Skeletal muscle satellite cell (primary cell): Measurements from ENCODE around the gene POR.

Experiments used
- H3K27me3 ChIP-seq: 2 replicates; pipeline ENCODE4 v1.7.0; 2013; ENCODE audit warnings: low read length; ENCODE audit not compliant: control insufficient read depth, insufficient read depth
- H3K36me3 ChIP-seq: 2 replicates; pipeline ENCODE4 v1.7.0; 2013; ENCODE audit warnings: mild to moderate bottlenecking, control low read depth, low read length; ENCODE audit not compliant: insufficient read depth
- H3K4me1 ChIP-seq: 2 replicates; pipeline ENCODE4 v1.7.0; 2013; ENCODE audit warnings: low read length; ENCODE audit not compliant: control insufficient read depth, insufficient read depth
- H3K4me2 ChIP-seq: 2 replicates; pipeline ENCODE4 v1.7.0; 2013; ENCODE audit warnings: mild to moderate bottlenecking, low read length
- H3K4me3 ChIP-seq: 2 replicates; pipeline ENCODE4 v1.7.0; 2013; ENCODE audit warnings: low read length
- H3K9ac ChIP-seq: 2 replicates; pipeline ENCODE4 v1.7.0; 2013; ENCODE audit warnings: mild to moderate bottlenecking, low read depth, low read length, moderate library complexity
- H3K9me3 ChIP-seq: replicated peaks from 2 replicates; pipeline ENCODE4 v1.7.0; 2013; ENCODE audit warnings: mild to moderate bottlenecking, control low read depth, low read length

POR gene

DNA sequence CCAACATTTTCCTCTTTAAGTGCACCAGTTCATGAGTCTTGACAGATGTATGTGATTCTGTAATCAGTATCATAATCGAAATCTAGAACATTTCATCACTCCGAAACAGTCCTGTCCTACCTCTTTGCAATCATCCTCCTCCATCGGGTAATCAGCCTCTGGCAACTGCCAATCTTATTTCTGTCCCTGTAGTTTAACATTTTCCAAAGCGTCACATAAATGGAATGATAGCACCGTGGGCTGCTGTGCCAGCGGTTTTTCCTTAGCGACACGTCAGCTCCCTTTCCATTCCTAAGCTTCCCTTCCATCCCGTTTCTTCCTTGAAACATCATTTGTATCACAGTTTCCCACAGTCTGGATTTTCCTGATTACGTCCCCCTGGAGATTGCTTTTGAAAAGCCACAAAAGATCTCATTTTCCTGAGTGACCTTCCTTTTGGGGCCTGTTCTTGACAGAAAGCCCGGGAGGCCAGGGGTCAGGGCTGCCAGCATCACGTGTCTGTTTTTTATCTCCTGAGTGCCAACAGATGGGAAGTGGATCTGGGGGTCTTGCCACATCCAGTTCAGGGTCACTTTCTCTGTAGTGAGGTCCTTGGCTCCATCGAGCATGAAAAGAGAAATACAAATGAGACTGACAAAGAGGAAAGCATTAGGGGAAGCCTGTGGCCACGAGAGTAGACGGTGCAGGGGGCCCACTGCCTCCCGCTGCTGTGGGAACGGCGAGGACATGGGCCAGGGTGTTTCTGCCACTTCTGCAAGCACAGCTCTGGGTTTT lies 47.8 kb downstream of the POR start:
- H3K9me3 ChIP-seq = no peaks in the 10 kb centered on the region
- peak overlapping the region; percentile 22 for H3K9ac ChIP-seq
- peaks cover 3% of the 10 kb centered on the region for H3K36me3 ChIP-seq
- H3K27me3 ChIP-seq = no peaks in the 10 kb centered on the region
- H3K4me3 ChIP-seq = no peak overlapping the region
- peaks cover 38% of the 10 kb centered on the region for H3K4me1 ChIP-seq
- peak overlapping the region; percentile 22 for H3K4me2 ChIP-seq

DNA sequence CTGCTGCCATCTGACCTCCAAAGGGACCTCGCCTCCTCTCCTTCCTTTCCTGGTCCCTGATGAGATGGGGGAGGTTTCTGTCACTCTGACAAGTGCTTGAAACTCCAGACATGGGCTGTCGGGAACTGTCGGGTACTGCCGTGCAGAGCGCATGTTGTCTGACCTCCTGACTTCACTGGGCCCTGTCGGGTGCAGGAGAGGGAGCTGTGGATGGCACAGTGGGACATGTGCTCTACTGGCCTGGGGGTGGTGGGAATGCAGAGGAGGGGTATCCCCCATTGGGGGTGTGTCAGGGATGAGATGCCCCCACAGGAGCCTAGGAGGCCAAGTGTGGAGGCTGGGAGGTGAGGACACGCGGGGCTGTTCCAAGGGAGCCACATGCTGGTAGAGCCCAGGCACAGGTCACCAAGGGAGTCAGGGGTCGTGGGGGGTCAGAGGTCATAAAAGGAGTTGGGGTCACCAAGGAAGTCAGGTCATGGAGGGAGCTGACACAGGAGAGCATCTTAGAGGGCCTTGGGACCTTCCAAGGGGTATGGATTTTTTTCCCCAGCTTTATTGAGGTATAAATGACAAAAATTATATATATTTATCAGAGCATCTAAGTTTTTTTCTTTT lies 48.5 kb downstream of the POR start:
- Histone ChIP-seq H3K9ac (peak overlapping the region; percentile 22), H3K4me3 (no peak overlapping the region), H3K4me1 (peaks cover 38% of the 10 kb centered on the region), H3K36me3 (peaks cover 4% of the 10 kb centered on the region), H3K9me3 (no peaks in the 10 kb centered on the region), H3K27me3 (no peaks in the 10 kb centered on the region), H3K4me2 (peak overlapping the region; percentile 22)

DNA sequence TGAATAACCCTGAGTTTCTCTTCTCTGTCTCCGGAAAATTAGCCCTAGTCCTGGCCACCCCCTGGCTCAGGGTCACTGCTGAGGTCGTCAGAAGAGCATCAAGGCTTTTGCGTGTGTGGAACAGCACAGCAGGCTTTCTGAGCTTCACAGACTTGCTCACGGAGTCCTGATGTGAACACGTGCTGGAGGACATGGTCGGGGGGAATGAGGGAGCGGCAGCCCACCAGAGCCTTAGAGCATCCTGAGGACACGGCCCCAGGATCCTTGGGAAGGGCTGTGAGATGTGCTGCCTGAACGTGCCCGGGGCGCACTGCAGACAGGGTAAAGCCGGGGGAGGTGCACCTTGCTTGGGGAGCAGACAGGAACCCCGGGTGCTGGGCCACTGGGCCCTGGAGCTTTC lies 50.7 kb downstream of the POR start:
- H3K9ac ChIP-seq = no peak overlapping the region
- H3K27me3 ChIP-seq = no peaks in the 10 kb centered on the region
- peaks cover 4% of the 10 kb centered on the region for H3K36me3 ChIP-seq
- H3K4me2 ChIP-seq = peak overlapping the region; percentile 79
- H3K4me1 ChIP-seq = peaks cover 43% of the 10 kb centered on the region
- H3K9me3 ChIP-seq = no peaks in the 10 kb centered on the region
- H3K4me3 ChIP-seq = peak overlapping the region; percentile 3

DNA sequence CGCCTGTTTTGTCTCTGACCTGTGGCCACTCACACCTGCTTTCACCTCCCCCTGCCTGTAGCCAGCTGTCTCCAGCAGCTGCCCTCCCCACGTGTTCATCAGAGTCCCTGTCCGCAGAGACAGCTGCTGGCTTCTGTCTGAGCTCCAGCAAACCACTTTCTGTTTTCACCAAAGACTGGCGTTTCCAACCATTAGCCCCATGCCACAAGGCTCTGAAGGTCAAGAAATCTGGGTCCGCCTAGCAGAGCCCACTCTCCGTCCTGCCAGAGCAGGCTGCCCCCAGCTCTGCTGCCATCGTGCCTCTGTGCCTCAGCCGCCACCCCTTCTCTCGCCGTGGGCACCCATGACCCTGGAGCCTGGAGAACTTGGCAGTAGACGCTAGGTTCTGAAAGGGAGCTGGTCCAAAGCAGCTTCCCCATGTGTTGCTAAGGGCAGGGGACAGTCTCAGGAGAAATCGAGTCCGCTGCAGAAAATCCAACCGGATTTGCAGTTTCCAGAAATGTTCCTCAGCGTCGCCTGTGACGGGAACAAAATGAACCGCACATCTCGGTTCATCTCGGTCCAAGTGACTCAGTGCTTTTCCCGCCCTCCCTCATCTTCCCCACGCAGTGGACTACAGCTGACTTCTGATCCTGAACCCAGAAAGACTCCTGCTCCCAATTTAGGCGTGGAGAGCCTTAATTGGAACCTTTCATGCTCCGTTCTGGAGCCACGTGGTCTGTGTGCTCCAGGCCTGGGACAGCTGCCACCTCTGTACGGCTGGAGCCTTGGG lies 51.4 kb downstream of the POR start:
- peak overlapping the region; percentile 53 for H3K9ac ChIP-seq
- H3K9me3 ChIP-seq = no peaks in the 10 kb centered on the region
- peak overlapping the region; percentile 79 for H3K4me2 ChIP-seq
- peaks cover 4% of the 10 kb centered on the region for H3K36me3 ChIP-seq
- no peaks in the 10 kb centered on the region for H3K27me3 ChIP-seq
- H3K4me1 ChIP-seq = peaks cover 43% of the 10 kb centered on the region
- H3K4me3 ChIP-seq = peak overlapping the region; percentile 53

DNA sequence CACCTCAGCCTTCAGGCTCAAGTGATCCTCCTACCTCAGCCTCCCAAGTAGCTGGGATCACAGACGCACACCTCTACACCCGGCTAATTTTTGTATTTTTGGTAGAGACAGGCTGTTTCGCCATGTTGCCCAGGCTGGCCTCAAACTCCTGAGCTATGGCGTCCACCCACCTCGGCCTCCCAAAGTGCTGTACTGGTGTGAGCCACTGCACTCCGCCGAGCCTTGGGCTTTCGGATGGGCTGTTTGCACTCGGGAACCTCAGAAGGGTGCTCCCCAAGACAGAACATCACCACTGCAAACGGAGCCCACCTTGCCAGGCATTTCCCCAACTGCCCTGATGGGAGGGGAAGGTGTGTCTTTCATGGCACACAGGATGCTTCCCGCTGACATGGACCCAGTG lies 52.1 kb downstream of the POR start:
- Histone ChIP-seq H3K9ac (no peak overlapping the region), H3K4me2 (peak overlapping the region; percentile 79), H3K4me3 (no peak overlapping the region), H3K4me1 (peaks cover 42% of the 10 kb centered on the region), H3K27me3 (no peaks in the 10 kb centered on the region), H3K36me3 (peaks cover 4% of the 10 kb centered on the region), H3K9me3 (no peaks in the 10 kb centered on the region)

DNA sequence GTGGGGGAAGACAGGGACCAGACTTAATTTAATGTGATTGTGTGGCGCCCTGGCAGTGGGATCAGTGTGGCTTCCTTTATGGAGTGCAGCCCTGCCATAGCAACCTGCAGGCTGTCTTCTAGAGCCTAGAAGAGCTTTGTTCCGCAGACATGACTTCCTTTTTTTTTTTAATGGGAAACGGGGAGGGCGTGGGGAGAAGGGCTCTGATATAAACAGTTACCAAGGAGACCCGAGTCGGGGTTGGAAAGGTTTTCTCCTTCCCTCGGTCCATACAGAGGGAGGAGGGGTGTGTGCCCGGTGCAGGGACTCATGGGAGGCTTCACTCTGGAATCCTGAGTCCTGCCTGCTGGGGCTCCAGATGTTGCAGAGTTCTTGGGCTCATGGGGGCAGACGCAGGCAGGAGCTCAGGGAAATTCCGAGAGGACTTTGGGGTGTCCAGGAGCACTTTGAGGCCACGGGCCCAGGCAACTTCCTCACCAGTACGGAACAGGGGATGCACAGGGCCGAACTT lies 52.6 kb downstream of the POR start:
- H3K4me3 ChIP-seq = no peak overlapping the region
- H3K9me3 ChIP-seq = no peaks in the 10 kb centered on the region
- H3K9ac ChIP-seq = no peak overlapping the region
- no peak overlapping the region for H3K4me2 ChIP-seq
- peaks cover 37% of the 10 kb centered on the region for H3K4me1 ChIP-seq
- H3K27me3 ChIP-seq = no peaks in the 10 kb centered on the region
- H3K36me3 ChIP-seq = peaks cover 4% of the 10 kb centered on the region

DNA sequence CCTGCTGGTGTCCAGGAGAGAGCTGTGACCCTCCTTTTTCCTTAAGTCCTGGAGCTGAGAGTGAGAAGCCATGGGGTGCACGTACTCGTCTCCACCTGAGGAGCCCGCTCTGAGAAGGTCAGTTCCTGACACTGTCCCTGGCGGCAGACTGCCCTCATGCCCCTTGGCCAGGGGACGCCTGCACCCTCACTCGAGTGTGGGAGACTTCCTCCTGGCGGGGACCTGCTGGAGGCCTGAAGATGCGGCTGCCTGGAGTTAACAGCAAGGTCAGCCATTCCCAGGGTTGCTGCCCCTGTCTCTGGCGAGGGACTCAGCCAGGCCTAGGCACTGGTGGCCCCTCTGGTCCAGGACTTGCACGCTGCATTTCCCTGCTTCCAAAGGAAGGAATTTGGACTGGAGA lies 53.1 kb downstream of the POR start:
- no peak overlapping the region for H3K4me3 ChIP-seq
- H3K9me3 ChIP-seq = no peaks in the 10 kb centered on the region
- no peak overlapping the region for H3K4me2 ChIP-seq
- H3K4me1 ChIP-seq = peaks cover 33% of the 10 kb centered on the region
- peaks cover 4% of the 10 kb centered on the region for H3K36me3 ChIP-seq
- H3K9ac ChIP-seq = no peak overlapping the region
- H3K27me3 ChIP-seq = no peaks in the 10 kb centered on the region

DNA sequence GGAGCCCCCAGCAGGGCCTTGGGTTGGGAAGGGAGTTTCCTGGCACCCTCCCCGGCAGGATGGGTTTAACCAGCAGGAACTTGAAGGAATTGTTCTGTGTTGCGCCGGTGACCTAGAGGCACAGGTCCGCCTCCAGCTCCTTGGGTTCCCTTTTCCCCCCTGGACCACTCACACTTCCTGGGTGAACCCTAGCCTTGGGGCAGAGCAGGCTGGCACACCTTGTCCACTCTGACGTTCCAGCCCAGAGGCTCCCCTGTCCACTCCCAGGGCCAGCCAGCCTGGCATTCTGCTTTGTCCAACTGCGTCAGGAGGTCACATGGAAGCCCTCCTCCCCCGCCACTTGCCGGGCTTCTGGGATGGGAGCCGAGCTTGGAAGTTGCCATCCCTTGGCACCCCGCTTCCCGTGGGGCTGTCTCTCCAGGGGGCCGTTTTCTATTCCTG lies 53.6 kb downstream of the POR start:
- peaks cover 4% of the 10 kb centered on the region for H3K36me3 ChIP-seq
- no peak overlapping the region for H3K9ac ChIP-seq
- H3K4me1 ChIP-seq = peaks cover 27% of the 10 kb centered on the region

DNA sequence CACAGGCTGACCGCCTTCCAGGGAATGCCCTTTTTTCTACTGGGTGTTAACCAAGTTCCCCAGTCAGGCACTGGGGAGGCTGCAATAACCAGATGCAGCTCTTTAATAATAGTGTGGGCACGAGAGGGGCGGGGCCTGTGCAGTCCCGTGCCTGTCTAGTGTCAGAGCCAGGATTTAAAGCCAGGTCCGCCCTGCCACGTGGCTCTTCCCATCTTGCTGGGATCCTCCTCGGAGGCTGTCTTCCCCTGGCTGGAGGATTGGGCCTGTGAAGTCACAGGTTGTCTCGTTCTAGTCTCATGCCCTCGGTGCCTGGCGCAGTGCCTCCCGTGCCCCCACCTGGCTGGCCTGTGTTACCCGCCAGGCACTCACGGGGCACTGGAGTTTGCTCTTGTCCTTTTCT lies 54.2 kb downstream of the POR start:
- Histone ChIP-seq H3K27me3 (no peaks in the 10 kb centered on the region), H3K4me1 (peaks cover 27% of the 10 kb centered on the region), H3K4me3 (no peak overlapping the region), H3K9ac (no peak overlapping the region), H3K36me3 (peaks cover 4% of the 10 kb centered on the region), H3K9me3 (no peaks in the 10 kb centered on the region), H3K4me2 (no peak overlapping the region)

More for the DNA sequence above, 53.6 kb downstream of the POR start:
- Histone ChIP-seq H3K9me3 (no peaks in the 10 kb centered on the region), H3K4me2 (no peak overlapping the region), H3K27me3 (no peaks in the 10 kb centered on the region), H3K4me3 (no peak overlapping the region)

DNA sequence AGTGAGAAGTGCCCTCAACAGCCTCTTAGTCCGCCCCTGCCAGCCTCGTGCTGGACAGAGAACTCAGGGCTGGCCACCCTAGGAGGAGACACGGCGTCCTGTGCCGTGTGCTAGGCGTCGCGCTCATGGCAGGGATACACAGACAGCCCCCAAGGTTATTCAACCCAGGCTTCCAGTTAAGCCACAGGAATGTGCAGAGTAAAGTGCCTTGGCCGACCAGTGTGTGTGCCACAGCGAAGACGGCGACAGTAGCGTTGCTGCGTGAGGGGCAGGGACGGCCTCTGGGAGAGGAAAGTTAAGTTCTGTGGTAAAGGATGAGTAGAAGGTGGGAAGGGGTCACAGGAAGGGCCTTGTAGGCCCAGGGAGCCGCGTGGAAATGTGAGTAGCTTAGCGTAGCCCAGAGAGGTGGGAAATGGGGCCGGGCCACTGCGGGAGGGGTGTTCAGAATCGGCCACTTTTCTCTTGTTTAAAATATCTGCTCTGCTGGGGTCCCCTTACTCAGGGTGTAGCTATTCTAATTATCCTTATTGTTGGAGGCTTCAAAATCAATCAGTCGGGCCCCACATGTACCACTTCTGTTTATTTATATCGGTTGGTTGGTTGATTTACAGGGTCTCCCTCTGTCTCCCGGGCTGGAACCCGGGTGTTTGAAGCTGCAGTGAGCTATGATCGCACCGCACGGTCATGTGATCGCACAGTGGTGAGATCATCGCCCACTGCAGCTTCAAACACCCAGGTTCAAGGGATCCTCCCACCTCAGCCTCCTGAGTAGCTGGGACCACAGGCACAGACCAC lies 54.9 kb downstream of the POR start:
- peaks cover 27% of the 10 kb centered on the region for H3K4me1 ChIP-seq
- H3K9ac ChIP-seq = no peak overlapping the region
- H3K9me3 ChIP-seq = no peaks in the 10 kb centered on the region
- H3K4me2 ChIP-seq = no peak overlapping the region
- H3K36me3 ChIP-seq = peaks cover 4% of the 10 kb centered on the region
- no peak overlapping the region for H3K4me3 ChIP-seq
- H3K27me3 ChIP-seq = no peaks in the 10 kb centered on the region
